HCT116 (cell line): ENCODE measurements around the gene HYI. TPM values are rescaled to one million over a fixed set of nuclear protein-coding genes. Genes with fewer than 3 reads are reported as not detected.

Experiments
- ATAC-seq: fragments of 200-7000 bp; cut with Tn5 transposase; 2 replicates; pipeline ENCODE4 v1.9.1; 2020; ENCODE audit warnings: mild to moderate bottlenecking, moderate library complexity
- BruUV-seq: library from RNA; stranded (reverse); fragments of 400-500 nt; replicated peaks from 2 replicates; lab custom pipeline; 2021; lab: Mats Ljungman, UMichigan
- CTCF ChIA-PET: fragments of 300-600 bp; sonication (Branson Sonifier 250); formaldehyde crosslinking; loops from one replicate; lab custom pipeline; 2021; ENCODE audit warnings: antibody characterized with exemption; lab: Charles Lee
- POLR2A ChIA-PET: fragments of 300-600, 350-600 bp; sonication (Branson Sonifier 250); formaldehyde crosslinking; loops from one replicate; lab custom pipeline; 2021; ENCODE audit warnings: antibody characterized with exemption; lab: Charles Lee
- RAD21 ChIA-PET, 2 experiments: fragments of 300-600 bp; sonication (Branson Sonifier 250); formaldehyde crosslinking; loops; one replicate each; lab custom pipeline; 2023; ENCODE audit warnings: low total read pairs in 2 of 2; ENCODE audit not compliant: uncharacterized antibody in 2 of 2, unreplicated experiment in 2 of 2, low non-redundant PET in 1 of 2; lab: Charles Lee
- DNase-seq: peaks from one replicate; pipeline ENCODE4 v3.0.0-alpha.2; 2010; ENCODE audit warnings: low read depth, low spot score
- H2AFZ ChIP-seq: fragments of 200-600 bp; shearing (Covaris generic), sonication (generic); 2 replicates; pipeline ENCODE4 v1.6.1; 2017; ENCODE audit warnings: low read depth, mixed run types, mixed read lengths, antibody characterized with exemption, low read length; ENCODE audit not compliant: poor library complexity, severe bottlenecking
- H3K27ac ChIP-seq: 2 replicates; pipeline ENCODE4 v1.5.1; 2012; ENCODE audit warnings: low read depth, low read length
- H3K27me3 ChIP-seq: fragments of 200-600 bp; sonication (generic); 2 replicates; pipeline ENCODE4 v1.6.1; 2016; ENCODE audit warnings: mixed run types, low read length, mixed read lengths; ENCODE audit not compliant: insufficient read depth
- H3K36me3 ChIP-seq, 2 experiments: fragments of 200-500 bp in 1 of 2; fragments of 200-600 bp in 1 of 2; sonication (Bioruptor generic) in 1 of 2; sonication (generic) in 1 of 2; 2 replicates each; pipeline versions ENCODE4 v1.5.1 to v1.6.1; 2014 to 2016; ENCODE audit warnings: low read length in 2 of 2, inconsistent platforms in 1 of 2, mixed read lengths in 1 of 2, mixed run types in 1 of 2; ENCODE audit not compliant: insufficient read depth in 2 of 2, control insufficient read depth in 1 of 2
- H3K4me1 ChIP-seq, 2 experiments: fragments of 200-600 bp in 1 of 2; sonication (generic) in 1 of 2; 2 replicates each; pipeline versions ENCODE4 v1.5.1 to v1.6.1; 2012 to 2017; ENCODE audit warnings: low read length in 2 of 2, inconsistent platforms in 1 of 2, mild to moderate bottlenecking in 1 of 2, mixed read lengths in 1 of 2, mixed run types in 1 of 2, moderate library complexity in 1 of 2; ENCODE audit not compliant: insufficient read depth in 2 of 2, control insufficient read depth in 1 of 2
- H3K4me2 ChIP-seq: fragments of 200-600 bp; sonication (generic); 2 replicates; pipeline ENCODE4 v1.6.1; 2017; ENCODE audit warnings: mixed run types, low read length, mixed read lengths
- H3K4me3 ChIP-seq, 2 experiments: fragments of 200-600 bp in 1 of 2; sonication (generic) in 1 of 2; replicated peaks in 1 of 2; 2 replicates each; pipeline ENCODE4 v1.5.1; 2011 to 2016; ENCODE audit warnings: low read length in 2 of 2, control low read depth in 1 of 2, low read depth in 1 of 2, mild to moderate bottlenecking in 1 of 2, mixed read lengths in 1 of 2, mixed run types in 1 of 2
- H3K79me2 ChIP-seq: fragments of 200-600 bp; sonication (generic); 2 replicates; pipeline ENCODE4 v1.6.1; 2017; ENCODE audit warnings: mild to moderate bottlenecking, mixed run types, low read length, moderate library complexity, mixed read lengths; ENCODE audit not compliant: insufficient read depth
- H3K9ac ChIP-seq: fragments of 200-600 bp; sonication (generic); 2 replicates; pipeline ENCODE4 v1.6.1; 2016; ENCODE audit warnings: low read length, mixed read lengths
- H3K9me2 ChIP-seq: fragments of 200-600 bp; sonication (generic), shearing (Covaris generic); 2 replicates; pipeline ENCODE4 v1.6.1; 2017; ENCODE audit warnings: mixed run types, mild to moderate bottlenecking, moderate library complexity; ENCODE audit not compliant: insufficient read depth
- H3K9me3 ChIP-seq, 2 experiments: fragments of 200-500 bp in 1 of 2; fragments of 200-600 bp in 1 of 2; sonication (Bioruptor generic) in 1 of 2; sonication (generic) in 1 of 2; 2 replicates each; pipeline ENCODE4 v1.6.1; 2014 to 2017; ENCODE audit warnings: low read length in 2 of 2, mixed read lengths in 2 of 2, inconsistent platforms in 1 of 2, low read depth in 1 of 2, mild to moderate bottlenecking in 1 of 2, mixed run types in 1 of 2, moderate library complexity in 1 of 2; ENCODE audit not compliant: control insufficient read depth in 1 of 2, insufficient read depth in 1 of 2
- H4K20me1 ChIP-seq: fragments of 200-600 bp; sonication (generic), shearing (Covaris generic); 2 replicates; pipeline ENCODE4 v1.6.1; 2017; ENCODE audit warnings: mixed run types, mild to moderate bottlenecking, moderate library complexity; ENCODE audit not compliant: insufficient read depth
- ATF3 ChIP-seq: IDR thresholded peaks from 2 replicates; pipeline ENCODE4 v1.6.1; 2012
- CTCF ChIP-seq, 3 experiments: fragments of 200-600 bp in 1 of 3; sonication (generic) in 1 of 3; IDR thresholded peaks in 2 of 3; conservative IDR thresholded peaks in 1 of 3; 2 replicates each; pipeline ENCODE4 v1.5.1; 2012 to 2017; ENCODE audit warnings: low read depth in 2 of 3, low read length in 2 of 3, antibody characterized with exemption in 1 of 3, borderline replicate concordance in 1 of 3, control low read depth in 1 of 3, mild to moderate bottlenecking in 1 of 3, mixed read lengths in 1 of 3, mixed run types in 1 of 3, moderate library complexity in 1 of 3; ENCODE audit not compliant: insufficient read depth in 1 of 3
- ELF1 ChIP-seq: IDR thresholded peaks from 2 replicates; pipeline ENCODE4 v1.6.1; 2012; ENCODE audit warnings: low read depth, borderline replicate concordance
- EZH2phosphoT487 ChIP-seq: fragments of 200-600 bp; IDR thresholded peaks from 2 replicates; pipeline ENCODE4 v1.6.1; 2018; ENCODE audit warnings: antibody characterized with exemption, borderline replicate concordance
- JUND ChIP-seq: IDR thresholded peaks from 2 replicates; pipeline ENCODE4 v1.6.1; 2012
- SRF ChIP-seq: IDR thresholded peaks from 2 replicates; pipeline ENCODE4 v1.6.1; 2012; ENCODE audit warnings: low read depth
- YY1 ChIP-seq: IDR thresholded peaks from 2 replicates; pipeline ENCODE4 v1.6.1; 2011; ENCODE audit warnings: low read length, low read depth, moderate library complexity, mild to moderate bottlenecking; ENCODE audit not compliant: insufficient replicate concordance; ENCODE audit errors: extremely low read depth
- ZBTB33 ChIP-seq: IDR thresholded peaks from 2 replicates; pipeline ENCODE4 v1.6.1; 2011; ENCODE audit warnings: mild to moderate bottlenecking, low read length, moderate library complexity; ENCODE audit not compliant: insufficient replicate concordance; ENCODE audit errors: extremely low read depth
- ZNF274 ChIP-seq: fragments of 200-500 bp; sonication (Bioruptor generic); IDR thresholded peaks from 2 replicates; pipeline ENCODE4 v1.6.1; 2014; ENCODE audit warnings: mild to moderate bottlenecking, low read depth, low read length, inconsistent platforms
- intact Hi-C: fragments of 100-400 bp; cut with micrococcal nuclease; formaldehyde crosslinking; loops from 2 replicates; pipeline ENCODE4 v1.10.0; 2022
- total RNA-seq: library from RNA; stranded (reverse); gene quantifications from one replicate; pipeline ENCODE4 v1.2.1, GENCODE V29; 2021; ENCODE audit not compliant: unreplicated experiment

Gene HYI
- total RNA-seq, 1 experiment from 2014 or later, result 13.9 TPM

GRCh38 chr1:43426221-43426620 lies 27.5 kb downstream of the HYI start:
- Histone ChIP-seq H3K36me3 (peaks cover 13 to 35% of the 10 kb centered on the region in 2 experiments; a peak in 3 of 4 replicates), H3K9me3 (no peaks in the 10 kb centered on the region), H2AFZ (no peak overlapping the region), H4K20me1 (no peaks in the 10 kb centered on the region), H3K27ac (no peak overlapping the region), H3K79me2 (no peaks in the 10 kb centered on the region), H3K27me3 (no peaks in the 10 kb centered on the region), H3K4me3 (no peak overlapping the region)
- intact Hi-C loops, result no loop called here
- no TSS peak for BruUV-seq
- ChIA-PET CTCF (no interaction called here), POLR2A (no interaction called here)
- ATAC-seq (no peak), DNase-seq (no peak)
- no peak for TF ChIP-seq CTCF (IDR thresholded peaks at IDR 0.05 in 2 of 3, conservative IDR thresholded peaks at IDR 0.05 in 1 of 3; ENCODE audit: borderline replicate concordance in 1 of 3, insufficient read depth in 1 of 3, low read depth in 2 of 3, low read length in 2 of 3)
- no peak for TF ChIP-seq ELF1
- no peak for TF ChIP-seq ZBTB33
- TF ChIP-seq YY1, result no peak
- TF ChIP-seq ZNF274, result no peak
- TF ChIP-seq ATF3, result no peak
- no peak for TF ChIP-seq EZH2phosphoT487
- no peak for TF ChIP-seq SRF
- no peak for TF ChIP-seq JUND
- TF ChIP-seq, all 23 proteins: peak for 0
- H3K4me1 ChIP-seq, result peaks cover 8 to 38% of the 10 kb centered on the region in 2 experiments
- RAD21 ChIA-PET, result no interaction called here
- no peak overlapping the region for H3K4me2 ChIP-seq
- no peak overlapping the region for H3K9ac ChIP-seq
- H3K9me2 ChIP-seq, result no peaks in the 10 kb centered on the region
